HG02852 (cell line): ENCODE measurements around the gene NTM.

Source experiments
- ATAC-seq: cut with Tn5 transposase; IDR thresholded peaks from one replicate; pipeline ENCODE4 v1.9.1; 2021; ENCODE audit warnings: mild to moderate bottlenecking, moderate library complexity; ENCODE audit not compliant: unreplicated experiment

NTM gene

GRCh38 chr11:131695889-131696429 is 325.5 kb downstream of the NTM start:
- no peak for ATAC-seq

GRCh38 chr11:131696690-131697089 is 326.3 kb downstream of the NTM start:
- no peak for ATAC-seq

- no peak for ATAC-seq
These were observed 332.9 kb downstream of the NTM start for GRCh38 chr11:131703311-131703710.

- no peak for ATAC-seq
These were observed 334.3 kb downstream of the NTM start for GRCh38 chr11:131704682-131705081.

- no peak for ATAC-seq
These were observed 340.1 kb downstream of the NTM start for GRCh38 chr11:131710511-131710910.

- no peak for ATAC-seq
These were observed 342.5 kb downstream of the NTM start for GRCh38 chr11:131712897-131713296.

GRCh38 chr11:131713529-131714134 is 343.2 kb downstream of the NTM start:
- no peak for ATAC-seq

- no peak for ATAC-seq
These were observed 347.2 kb downstream of the NTM start for GRCh38 chr11:131717616-131718015.

- ATAC-seq: no peak
These were observed 352.7 kb downstream of the NTM start for GRCh38 chr11:131723088-131723487.

- no peak for ATAC-seq
These were observed 354.1 kb downstream of the NTM start for GRCh38 chr11:131724436-131724975.

- ATAC-seq: no peak
These were observed 364.5 kb downstream of the NTM start for GRCh38 chr11:131734871-131735270.

GRCh38 chr11:131737357-131737756 is 366.9 kb downstream of the NTM start:
- no peak for ATAC-seq

GRCh38 chr11:131739243-131739882 is 368.9 kb downstream of the NTM start:
- no peak for ATAC-seq

GRCh38 chr11:131744847-131745246 is 374.4 kb downstream of the NTM start:
- no peak for ATAC-seq

GRCh38 chr11:131745405-131745804 is 375.0 kb downstream of the NTM start:
- no peak for ATAC-seq

GRCh38 chr11:131746201-131746600 is 375.8 kb downstream of the NTM start:
- no peak for ATAC-seq

- peak; percentile 87 for ATAC-seq
These were observed 378.0 kb downstream of the NTM start for GRCh38 chr11:131748151-131749050.

- ATAC-seq: no peak
These were observed 378.7 kb downstream of the NTM start for GRCh38 chr11:131749101-131749500.

GRCh38 chr11:131750152-131750551 is 379.7 kb downstream of the NTM start:
- ATAC-seq: no peak

GRCh38 chr11:131750692-131751091 is 380.3 kb downstream of the NTM start:
- ATAC-seq: no peak

GRCh38 chr11:131754671-131755070 is 384.3 kb downstream of the NTM start:
- ATAC-seq: no peak
